ENCODE results near the gene ANTXR2.
"Not testable (repeated sequence)": the region's sequence is repeated elsewhere in the genome, so short reads cannot be mapped to it uniquely, and the experiment has no call there.

Gene ANTXR2

DNA sequence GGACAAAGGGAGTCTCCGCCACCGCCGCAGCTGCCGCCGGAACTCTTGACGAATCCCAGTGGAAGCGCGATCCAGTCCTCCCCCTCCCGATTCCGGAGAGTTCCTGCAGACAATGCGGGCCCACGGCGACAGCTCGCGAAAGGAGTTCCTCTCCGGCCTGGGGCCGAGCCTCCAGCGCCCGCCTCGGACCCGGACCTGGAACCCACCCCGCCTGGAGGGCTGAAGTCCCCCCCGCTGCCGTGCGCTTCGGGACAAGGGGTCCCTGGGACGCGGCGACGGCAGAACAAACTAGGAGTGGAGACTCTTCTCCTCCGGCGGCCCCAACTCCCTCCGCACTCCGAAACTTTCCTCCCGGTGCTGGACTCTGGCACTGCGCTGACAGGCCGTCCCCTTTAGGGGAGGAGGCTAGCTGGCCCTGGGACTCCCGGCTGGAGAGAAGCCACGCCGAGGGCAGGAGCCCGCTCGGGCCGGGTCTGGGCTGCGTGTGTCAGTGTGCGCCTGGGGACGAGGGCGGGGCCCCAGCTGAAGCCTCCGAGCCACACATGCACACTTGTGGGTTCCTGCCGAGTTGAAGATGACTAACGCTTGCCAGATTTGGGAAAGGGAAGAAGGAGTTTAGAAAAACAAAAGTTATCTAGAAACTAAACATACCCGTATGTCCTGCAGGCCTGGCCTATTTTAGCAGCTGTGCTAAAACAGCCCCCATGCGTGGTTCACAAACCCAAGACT is at the start of gene ANTXR2:
TSS of gene ANTXR2 (minus strand) at position 486 of the 729 bp plus-strand sequence. CDS start 669 bp downstream, outside the sequence.
- peak; percentile 87 for FAIRE-seq

- not testable (repeated sequence) for FAIRE-seq
Measured at GRCh38 chr4:80121815-80122214, 48.8 kb upstream of the ANTXR2 start.

GRCh38 chr4:80119620-80120019 is 46.6 kb upstream of the ANTXR2 start:
- not testable (repeated sequence) for FAIRE-seq

DNA sequence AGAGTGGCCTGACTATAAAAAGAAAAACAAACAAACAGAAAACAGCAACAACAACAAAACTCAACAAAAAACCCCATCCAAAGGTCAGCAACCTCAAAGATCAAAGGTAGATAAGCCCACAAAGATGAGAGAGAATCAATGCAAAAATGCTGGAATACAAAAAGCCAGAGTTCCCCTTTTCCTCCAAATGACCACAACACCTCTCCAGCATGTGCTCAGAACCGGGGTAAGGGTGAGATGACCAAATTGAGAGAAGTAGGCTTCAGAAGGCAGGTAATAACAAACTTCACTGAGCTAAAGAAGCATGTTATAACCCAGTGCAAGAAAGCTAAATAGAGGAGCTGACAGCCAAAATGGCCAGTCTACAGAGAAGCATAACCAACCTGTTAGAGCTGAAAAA is 43.5 kb upstream of the ANTXR2 start:
- FAIRE-seq: no peak

DNA sequence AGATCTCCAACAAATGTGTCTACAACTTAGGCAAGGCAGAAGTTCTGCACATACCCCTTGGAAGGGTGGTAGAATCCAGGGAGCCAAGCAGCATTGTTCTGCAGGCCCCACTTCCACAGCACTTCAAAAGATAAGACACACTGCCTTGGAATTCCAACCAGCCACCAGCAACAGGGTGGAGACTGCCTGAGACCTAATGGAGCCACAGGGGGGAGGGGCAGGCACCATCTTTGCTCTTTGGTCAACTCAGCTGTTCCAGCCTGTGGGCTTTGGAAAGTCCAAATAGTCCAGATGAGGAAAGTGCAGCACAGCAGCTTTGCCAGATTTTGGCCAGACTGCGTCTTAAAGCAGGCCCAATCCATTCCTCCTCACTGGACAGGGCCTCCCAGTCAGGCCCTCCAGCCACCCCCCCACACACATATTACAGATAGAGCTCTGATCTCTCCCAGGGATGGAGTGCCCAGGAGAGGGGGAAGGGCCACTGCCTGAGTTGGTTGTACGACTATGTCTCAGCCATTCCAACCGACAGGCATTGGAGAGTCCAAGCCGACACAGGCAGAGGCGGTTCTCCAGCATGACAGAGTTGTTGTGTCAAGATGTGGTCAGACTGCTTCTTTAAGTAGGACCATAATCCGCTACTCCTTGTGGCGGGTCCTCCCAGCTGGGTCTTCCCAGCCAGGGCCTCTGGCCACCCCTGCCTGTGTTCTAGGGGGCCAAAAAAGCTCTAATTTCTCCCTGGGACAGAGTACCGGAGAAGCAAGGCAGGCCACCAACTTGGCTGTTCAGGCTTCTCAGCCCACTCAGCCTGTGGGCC is 42.5 kb upstream of the ANTXR2 start:
- FAIRE-seq: no peak

DNA sequence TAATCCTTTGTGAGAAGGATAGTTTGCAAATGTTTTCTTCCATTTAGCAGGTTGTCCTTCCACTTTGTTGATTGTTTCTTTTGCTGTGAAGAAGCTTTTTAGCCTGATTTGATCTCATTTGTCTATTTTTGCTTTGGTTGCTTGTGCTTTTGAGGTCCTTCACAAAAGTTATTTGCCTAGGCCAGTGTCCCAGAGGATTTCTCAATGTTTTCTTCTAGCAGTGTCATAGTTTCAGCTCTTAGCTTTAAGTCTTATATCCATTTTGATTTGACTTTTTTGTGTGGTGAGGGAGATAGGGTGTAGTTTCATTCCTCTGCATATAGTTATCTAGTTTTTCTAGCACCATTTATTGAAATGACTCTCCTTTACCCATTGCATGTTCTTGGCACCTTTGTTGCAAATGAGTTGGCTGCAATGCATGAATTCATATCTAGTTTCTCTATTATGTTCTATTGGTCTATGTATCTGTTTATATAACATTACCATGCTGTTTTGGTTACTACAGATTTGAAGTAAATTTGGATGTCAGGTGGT is 41.8 kb upstream of the ANTXR2 start:
- FAIRE-seq: no peak

- no peak for FAIRE-seq
Measured at GRCh38 chr4:80113615-80114014, 40.6 kb upstream of the ANTXR2 start.

DNA sequence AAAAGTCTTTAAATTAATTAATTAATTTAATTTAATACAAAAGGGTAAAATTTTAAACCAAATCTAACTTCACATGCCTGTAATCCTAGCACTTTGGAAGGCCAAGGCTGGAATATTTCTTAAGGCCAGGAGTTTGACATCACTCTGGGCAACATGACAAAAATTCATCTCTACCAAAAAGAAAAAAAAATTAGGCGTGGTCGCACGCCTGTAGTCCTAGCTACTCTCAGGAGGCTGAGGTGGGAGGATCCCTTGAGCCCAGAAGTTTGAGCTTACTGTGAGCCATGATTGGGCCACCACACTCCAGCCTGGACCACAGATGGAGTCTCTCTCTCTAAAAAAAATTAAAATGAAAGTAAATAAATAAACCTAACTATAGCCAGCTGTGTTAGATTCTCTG is 39.2 kb upstream of the ANTXR2 start:
- no peak for FAIRE-seq

DNA sequence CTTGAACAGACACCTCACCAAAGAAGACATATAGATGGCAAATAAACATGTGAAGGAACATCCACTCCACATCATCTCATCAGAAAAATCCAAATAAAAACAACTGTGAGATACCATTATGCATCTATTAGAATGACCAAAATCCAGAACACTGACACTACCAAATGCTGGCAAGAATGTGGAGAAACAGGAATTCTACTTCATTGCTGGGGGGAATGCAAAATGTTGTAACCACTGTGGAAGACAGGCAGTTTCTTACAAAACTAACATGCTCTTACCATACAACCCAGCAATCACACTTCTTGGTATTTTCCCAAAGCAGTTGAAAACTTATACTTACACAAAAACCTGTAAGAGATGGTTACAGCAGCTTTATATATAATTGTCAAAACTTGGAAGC is 38.2 kb upstream of the ANTXR2 start:
- FAIRE-seq: no peak

- FAIRE-seq: peak; percentile 66
Measured at GRCh38 chr4:80107374-80107773, 34.3 kb upstream of the ANTXR2 start.

DNA sequence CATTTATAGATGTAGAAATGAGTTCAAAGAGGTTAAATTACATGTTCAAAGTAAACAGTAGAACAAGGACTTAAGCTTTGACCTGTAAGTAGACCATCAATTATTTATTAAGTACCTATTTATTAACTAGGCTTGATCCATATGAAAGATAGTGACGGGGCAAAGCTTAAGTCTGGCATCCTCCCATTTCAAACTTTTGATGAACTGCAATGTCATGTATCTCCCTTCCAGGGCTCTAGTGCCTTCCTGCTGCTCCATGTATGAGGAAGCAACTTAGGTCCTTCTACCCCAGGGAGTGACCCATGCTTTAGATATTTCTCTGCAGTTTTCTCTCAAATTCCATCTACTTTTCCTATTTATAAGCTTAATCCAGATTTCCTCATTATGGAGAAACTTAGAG is 31.9 kb upstream of the ANTXR2 start:
- no peak for FAIRE-seq

DNA sequence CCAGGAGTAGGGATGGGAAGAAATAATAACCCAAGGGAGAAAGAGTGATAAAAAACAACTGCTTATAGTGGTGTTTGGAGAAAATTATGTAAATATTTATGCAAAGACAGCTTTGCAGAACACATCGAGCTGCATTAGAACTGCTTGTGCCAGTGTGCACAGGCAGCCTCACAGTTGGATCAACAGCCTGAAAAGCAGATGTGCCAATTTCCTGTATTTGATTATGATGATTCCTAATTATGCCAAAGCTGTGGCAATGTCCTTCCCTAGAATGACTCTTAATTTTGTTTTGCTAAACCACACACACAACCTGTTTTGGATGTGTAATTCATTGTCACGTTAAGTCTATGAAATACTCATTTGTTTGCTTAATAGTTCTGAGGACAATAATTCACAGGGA is 30.6 kb upstream of the ANTXR2 start:
- no peak for FAIRE-seq

DNA sequence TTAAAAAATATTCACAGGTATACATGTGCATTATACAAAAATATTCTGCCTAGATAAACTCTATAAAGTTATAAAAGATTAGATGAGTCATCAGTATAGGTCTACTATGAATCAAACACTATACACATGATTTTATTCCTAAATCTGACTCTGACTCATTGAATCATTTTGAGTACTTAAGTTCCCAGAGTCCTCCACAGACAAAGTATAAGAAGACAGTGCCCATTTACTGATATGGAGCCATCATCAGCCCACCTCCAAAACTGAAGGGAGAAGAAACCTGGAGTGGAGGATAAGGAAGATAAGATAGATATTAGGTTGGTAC is 28.7 kb upstream of the ANTXR2 start:
- FAIRE-seq: no peak

GRCh38 chr4:80101071-80101791 is 28.2 kb upstream of the ANTXR2 start:
- FAIRE-seq: no peak

DNA sequence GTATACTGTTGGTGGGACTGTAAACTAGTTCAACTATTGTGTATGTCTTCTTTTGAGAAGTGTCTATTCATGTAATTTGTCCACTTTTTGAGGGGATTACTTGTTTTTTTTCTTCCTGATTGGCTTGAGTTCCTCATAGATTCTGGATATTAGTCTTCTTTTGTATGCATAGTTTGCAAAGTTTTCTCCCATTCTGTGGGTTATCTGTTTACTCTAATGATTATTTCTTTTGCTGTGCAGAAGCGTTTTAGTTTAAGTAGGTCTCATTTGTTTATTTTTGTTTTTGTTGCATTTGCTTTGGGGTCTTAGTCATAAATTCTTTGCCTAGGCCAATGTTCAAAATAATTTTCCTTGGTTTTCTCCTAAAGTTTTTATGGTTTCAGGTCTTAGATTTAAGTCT is 26.6 kb upstream of the ANTXR2 start:
- no peak for FAIRE-seq

DNA sequence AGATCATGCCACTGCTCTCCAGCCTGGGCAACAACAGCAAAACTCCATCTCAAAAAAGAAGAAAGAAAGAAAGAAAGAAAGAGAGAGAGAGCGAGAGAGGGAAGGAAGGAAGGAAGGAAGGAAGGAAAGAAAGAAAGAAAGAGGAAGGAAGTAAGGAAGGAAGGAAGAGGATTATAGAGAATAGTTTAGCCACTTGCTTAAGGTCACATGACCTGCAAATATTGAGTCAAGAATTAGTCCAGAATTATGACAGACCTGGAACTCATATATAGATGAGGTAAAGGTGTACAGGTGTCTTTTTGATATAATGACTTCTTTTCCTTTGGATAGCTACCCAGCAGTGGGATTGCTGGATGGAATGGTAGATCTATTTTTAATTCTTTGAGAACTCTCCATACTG is 25.6 kb upstream of the ANTXR2 start:
- FAIRE-seq: no peak

DNA sequence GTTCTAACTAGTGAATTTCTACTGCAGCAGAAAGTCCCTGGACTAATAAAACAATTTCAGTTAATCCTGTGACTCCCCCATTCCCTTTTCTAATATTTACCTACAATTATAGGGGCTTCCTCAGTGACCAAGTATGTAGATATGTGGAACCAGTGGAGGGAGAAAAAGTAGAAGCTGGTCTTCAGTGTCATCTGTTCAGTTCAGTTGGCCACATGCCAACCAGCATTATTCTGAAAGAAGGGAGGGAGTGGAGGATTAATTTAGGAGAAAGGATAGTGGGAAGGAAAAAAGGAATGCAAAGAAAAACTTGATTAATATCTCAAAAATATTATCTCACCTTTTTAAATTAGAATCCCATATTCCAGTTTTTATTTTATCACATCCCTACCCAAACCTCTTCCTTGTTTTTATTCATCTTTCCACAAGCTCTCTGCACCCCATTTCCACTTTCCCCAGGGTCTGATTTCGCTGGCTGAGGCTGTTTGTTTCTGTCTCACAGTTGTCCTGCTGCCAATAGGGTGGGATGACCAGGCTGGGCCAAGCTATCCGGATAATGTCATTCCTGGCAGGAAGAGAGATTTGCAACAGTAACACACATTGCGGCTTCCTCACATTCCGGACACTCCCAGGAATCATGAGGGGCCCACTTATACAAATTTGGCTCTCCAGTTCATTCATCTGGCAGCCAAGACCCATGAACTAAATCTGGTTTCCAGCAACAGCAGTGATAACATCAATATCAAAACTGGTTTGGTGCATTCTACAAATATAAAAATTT is 24.6 kb upstream of the ANTXR2 start:
- no peak for FAIRE-seq

DNA sequence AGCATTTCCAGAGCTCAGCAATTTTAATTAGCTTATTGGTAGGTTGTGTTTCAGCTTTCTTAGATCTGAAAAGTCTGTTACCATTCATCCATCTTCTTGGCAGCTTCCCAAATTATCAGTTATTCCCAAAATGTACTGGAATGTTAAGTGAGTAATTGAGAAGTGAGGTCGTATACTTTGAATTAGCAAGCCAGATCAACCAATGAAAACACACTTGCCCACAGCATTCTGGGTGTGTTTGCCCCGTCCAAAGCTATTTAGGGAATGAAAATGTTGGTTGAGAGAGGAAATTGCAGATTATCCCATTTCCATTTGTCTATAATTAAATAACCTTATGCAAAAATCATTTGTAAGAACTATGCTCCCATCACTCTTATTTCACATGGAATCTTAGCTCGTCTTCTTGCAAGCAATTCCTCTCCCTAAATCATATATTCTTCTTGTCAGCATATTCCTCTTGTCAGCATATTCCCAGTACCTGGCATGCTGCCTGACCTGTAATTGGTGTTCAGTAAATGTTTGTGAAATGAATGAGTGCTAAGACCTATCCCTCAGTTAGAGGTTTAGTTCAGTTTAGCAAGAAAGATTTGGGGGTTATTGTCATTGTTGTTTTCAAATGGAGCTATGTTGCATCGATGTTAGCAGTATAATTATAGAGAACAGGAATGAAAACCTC is 23.3 kb upstream of the ANTXR2 start:
- no peak for FAIRE-seq

- no peak for FAIRE-seq
Measured at GRCh38 chr4:80094191-80094590, 21.2 kb upstream of the ANTXR2 start.

- no peak for FAIRE-seq
Measured at GRCh38 chr4:80093563-80093962, 20.5 kb upstream of the ANTXR2 start.

- FAIRE-seq: no peak
Measured at GRCh38 chr4:80092847-80093246, 19.8 kb upstream of the ANTXR2 start.

DNA sequence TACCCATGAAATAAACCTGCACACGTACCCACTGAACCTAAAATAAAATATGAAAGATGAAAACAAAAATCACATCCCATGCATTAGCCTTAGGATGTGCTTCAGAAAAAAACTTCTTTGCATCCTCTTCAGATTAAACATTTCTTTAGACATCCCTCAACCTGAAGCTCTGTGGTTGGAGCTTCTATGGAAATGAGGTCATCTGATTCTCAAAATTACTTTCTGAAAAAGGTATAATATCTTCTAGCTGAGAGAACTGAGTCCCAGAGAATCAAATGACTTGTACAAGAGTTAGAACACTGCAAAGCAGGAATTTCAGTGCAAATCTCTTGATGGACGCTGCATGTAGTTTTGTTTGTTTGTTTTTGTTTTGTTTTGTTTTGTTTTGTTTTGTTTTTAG is 19.1 kb upstream of the ANTXR2 start:
- no peak for FAIRE-seq

All from G401.6 (cell line).